Measurements from ENCODE around the gene ALPL. TPM values are rescaled to one million over a fixed set of nuclear protein-coding genes. Genes with fewer than 3 reads are reported as not detected.

The ALPL gene
- total RNA-seq, 1 experiment from 2014 or later = 4.8 TPM

DNA sequence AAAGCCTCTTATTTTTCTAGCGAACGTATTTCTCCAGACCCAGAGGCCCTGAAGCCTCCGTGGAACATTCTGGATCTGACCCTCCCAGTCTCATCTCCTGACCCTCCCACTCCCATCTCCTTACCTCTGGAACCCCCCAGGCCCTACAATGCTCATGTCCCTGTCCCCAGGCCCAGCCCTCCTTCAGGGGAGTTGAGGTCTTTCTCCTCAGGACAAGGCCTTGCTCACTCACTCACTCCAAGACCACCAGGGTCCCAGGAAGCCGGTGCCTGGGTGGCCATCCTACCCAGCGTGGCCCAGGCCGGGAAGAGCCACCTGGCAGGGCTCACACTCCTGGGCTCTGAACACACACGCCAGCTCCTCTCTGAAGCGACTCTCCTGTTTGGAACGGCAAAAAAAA lies 68.7 kb downstream of the ALPL start:
- no peaks in the 10 kb centered on the region for H3K27me3 ChIP-seq (replicated peaks; ENCODE audit: insufficient read depth, low read depth, low read length, poor library complexity)
- H3K4me3 ChIP-seq (ENCODE audit: low read depth, low read length, poor library complexity, severe bottlenecking) = no peak overlapping the region
- DNase-seq (ENCODE audit: low spot score) = no peak
- peaks cover 12% of the 10 kb centered on the region for H3K4me1 ChIP-seq (ENCODE audit: insufficient read depth, low read length, poor library complexity, severe bottlenecking)
- no peaks in the 10 kb centered on the region for H3K9me3 ChIP-seq (ENCODE audit: low read depth, low read length, poor library complexity, severe bottlenecking)
- no peak for TF ChIP-seq EZH2 (IDR thresholded peaks at IDR 0.05; ENCODE audit: borderline replicate concordance, low read depth, low read length, poor library complexity, severe bottlenecking)
- BruUV-seq (replicated peaks) = no TSS peak
- no peak overlapping the region for H3K27ac ChIP-seq (ENCODE audit: low read depth, low read length, poor library complexity, severe bottlenecking)
- CTCF ChIA-PET = no interaction called here
- POLR2A ChIA-PET (ENCODE audit: low non-redundant PET) = no interaction called here
- intact Hi-C loops (cut with micrococcal nuclease; ENCODE audit: unreplicated experiment) = no loop called here
- H3K36me3 ChIP-seq (ENCODE audit: insufficient read depth, low read length, poor library complexity, severe bottlenecking) = no peaks in the 10 kb centered on the region

DNA sequence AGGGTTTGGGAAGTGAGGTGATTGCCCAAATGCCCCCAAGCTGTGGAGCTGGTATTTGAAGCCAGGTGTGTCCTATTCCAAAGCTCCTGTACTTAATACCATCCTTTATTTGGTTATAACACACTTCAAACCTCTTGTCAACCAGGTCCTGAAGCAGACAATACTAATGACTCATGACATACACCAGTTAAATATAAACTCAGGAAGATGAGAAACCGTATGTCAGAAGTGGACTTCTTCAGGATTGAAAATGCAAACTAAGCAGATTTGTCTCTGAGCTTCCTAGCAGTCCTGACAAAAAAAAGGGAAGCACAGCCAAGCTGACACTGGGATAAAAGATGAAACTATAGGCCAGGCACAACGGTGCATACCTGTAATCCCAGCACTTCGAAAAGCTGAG lies 70.6 kb downstream of the ALPL start:
- no peak overlapping the region for H3K4me3 ChIP-seq (ENCODE audit: low read depth, low read length, poor library complexity, severe bottlenecking)
- no peak overlapping the region for H3K27ac ChIP-seq (ENCODE audit: low read depth, low read length, poor library complexity, severe bottlenecking)
- H3K9me3 ChIP-seq (ENCODE audit: low read depth, low read length, poor library complexity, severe bottlenecking) = no peaks in the 10 kb centered on the region
- no peaks in the 10 kb centered on the region for H3K36me3 ChIP-seq (ENCODE audit: insufficient read depth, low read length, poor library complexity, severe bottlenecking)
- ChIA-PET CTCF (no interaction called here), POLR2A (ENCODE audit: low non-redundant PET) (no interaction called here)
- H3K4me1 ChIP-seq (ENCODE audit: insufficient read depth, low read length, poor library complexity, severe bottlenecking) = peaks cover 3% of the 10 kb centered on the region
- intact Hi-C loops (cut with micrococcal nuclease; ENCODE audit: unreplicated experiment) = no loop called here
- H3K27me3 ChIP-seq (replicated peaks; ENCODE audit: insufficient read depth, low read depth, low read length, poor library complexity) = no peaks in the 10 kb centered on the region
- no peak for DNase-seq (ENCODE audit: low spot score)
- BruUV-seq (replicated peaks) = no TSS peak
- no peak for TF ChIP-seq EZH2 (IDR thresholded peaks at IDR 0.05; ENCODE audit: borderline replicate concordance, low read depth, low read length, poor library complexity, severe bottlenecking)
- TF ChIP-seq, protein P1, sequence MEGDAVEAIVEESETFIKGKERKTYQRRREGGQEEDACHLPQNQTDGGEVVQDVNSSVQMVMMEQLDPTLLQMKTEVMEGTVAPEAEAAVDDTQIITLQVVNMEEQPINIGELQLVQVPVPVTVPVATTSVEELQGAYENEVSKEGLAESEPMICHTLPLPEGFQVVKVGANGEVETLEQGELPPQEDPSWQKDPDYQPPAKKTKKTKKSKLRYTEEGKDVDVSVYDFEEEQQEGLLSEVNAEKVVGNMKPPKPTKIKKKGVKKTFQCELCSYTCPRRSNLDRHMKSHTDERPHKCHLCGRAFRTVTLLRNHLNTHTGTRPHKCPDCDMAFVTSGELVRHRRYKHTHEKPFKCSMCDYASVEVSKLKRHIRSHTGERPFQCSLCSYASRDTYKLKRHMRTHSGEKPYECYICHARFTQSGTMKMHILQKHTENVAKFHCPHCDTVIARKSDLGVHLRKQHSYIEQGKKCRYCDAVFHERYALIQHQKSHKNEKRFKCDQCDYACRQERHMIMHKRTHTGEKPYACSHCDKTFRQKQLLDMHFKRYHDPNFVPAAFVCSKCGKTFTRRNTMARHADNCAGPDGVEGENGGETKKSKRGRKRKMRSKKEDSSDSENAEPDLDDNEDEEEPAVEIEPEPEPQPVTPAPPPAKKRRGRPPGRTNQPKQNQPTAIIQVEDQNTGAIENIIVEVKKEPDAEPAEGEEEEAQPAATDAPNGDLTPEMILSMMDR (conservative IDR thresholded peaks at IDR 0.05; ENCODE audit: low read depth, low read length) = no peak

DNA sequence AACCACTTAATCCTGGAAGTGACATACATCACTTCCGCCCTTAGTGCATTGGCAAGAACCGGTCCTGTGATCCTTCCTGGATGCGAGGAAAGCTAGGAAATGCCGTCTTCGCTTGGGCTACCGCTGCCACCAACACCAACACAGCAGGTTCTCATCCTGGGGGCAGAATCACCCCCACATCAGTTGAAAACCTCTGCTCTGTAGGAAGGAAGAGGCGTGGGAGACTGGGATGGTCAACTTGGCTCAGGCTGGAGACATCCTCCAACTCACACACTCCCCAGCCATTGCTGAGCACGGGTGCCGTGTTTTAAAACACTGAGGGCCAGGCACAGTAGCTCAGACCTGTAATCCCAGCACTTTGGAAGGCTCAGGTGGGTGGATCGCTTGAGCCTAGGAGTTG lies 74.9 kb downstream of the ALPL start:
- H3K4me3 ChIP-seq (ENCODE audit: low read depth, low read length, poor library complexity, severe bottlenecking) = no peak overlapping the region
- TF ChIP-seq EZH2 (IDR thresholded peaks at IDR 0.05; ENCODE audit: borderline replicate concordance, low read depth, low read length, poor library complexity, severe bottlenecking) = no peak
- no peaks in the 10 kb centered on the region for H3K27me3 ChIP-seq (replicated peaks; ENCODE audit: insufficient read depth, low read depth, low read length, poor library complexity)
- no peak for DNase-seq (ENCODE audit: low spot score)
- no peak overlapping the region for H3K27ac ChIP-seq (ENCODE audit: low read depth, low read length, poor library complexity, severe bottlenecking)
- intact Hi-C loops (cut with micrococcal nuclease; ENCODE audit: unreplicated experiment) = no loop called here
- no peaks in the 10 kb centered on the region for H3K36me3 ChIP-seq (ENCODE audit: insufficient read depth, low read length, poor library complexity, severe bottlenecking)
- peaks cover 27% of the 10 kb centered on the region for H3K4me1 ChIP-seq (ENCODE audit: insufficient read depth, low read length, poor library complexity, severe bottlenecking)
- CTCF ChIA-PET = no interaction called here
- BruUV-seq (replicated peaks) = no TSS peak
- POLR2A ChIA-PET (ENCODE audit: low non-redundant PET) = no interaction called here
- H3K9me3 ChIP-seq (ENCODE audit: low read depth, low read length, poor library complexity, severe bottlenecking) = no peaks in the 10 kb centered on the region

DNA sequence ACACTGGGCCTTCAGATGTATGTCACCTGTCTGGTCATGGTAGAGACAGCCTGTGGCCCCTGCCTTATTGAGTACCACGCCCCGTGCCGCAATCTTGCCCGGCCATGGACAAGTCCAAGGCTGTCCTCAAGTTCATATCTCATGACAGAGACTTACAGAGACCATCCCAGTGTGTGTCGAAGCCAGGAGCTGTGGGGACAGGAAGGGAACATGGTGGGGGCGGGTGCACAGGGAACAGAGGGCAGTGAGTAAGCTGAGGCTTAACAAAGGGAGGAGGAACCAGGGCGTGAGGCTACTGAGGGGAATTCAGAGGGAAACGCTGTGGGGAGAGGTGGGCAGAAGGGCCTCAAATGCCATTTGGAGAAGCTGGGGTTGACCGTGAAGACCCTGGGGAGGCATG lies 75.8 kb downstream of the ALPL start:
- ChIA-PET POLR2A (ENCODE audit: low non-redundant PET) (no interaction called here), CTCF (no interaction called here)
- TF ChIP-seq, protein P1 (conservative IDR thresholded peaks at IDR 0.05; ENCODE audit: low read depth, low read length) = no peak
- no peak for TF ChIP-seq EZH2 (IDR thresholded peaks at IDR 0.05; ENCODE audit: borderline replicate concordance, low read depth, low read length, poor library complexity, severe bottlenecking)
- intact Hi-C loops (cut with micrococcal nuclease; ENCODE audit: unreplicated experiment) = no loop called here
- BruUV-seq (replicated peaks) = no TSS peak
- Histone ChIP-seq H3K4me3 (ENCODE audit: low read depth, low read length, poor library complexity, severe bottlenecking) (no peak overlapping the region), H3K4me1 (ENCODE audit: insufficient read depth, low read length, poor library complexity, severe bottlenecking) (peaks cover 33% of the 10 kb centered on the region), H3K27ac (ENCODE audit: low read depth, low read length, poor library complexity, severe bottlenecking) (no peak overlapping the region), H3K27me3 (replicated peaks; ENCODE audit: insufficient read depth, low read depth, low read length, poor library complexity) (no peaks in the 10 kb centered on the region), H3K9me3 (ENCODE audit: low read depth, low read length, poor library complexity, severe bottlenecking) (no peaks in the 10 kb centered on the region), H3K36me3 (ENCODE audit: insufficient read depth, low read length, poor library complexity, severe bottlenecking) (no peaks in the 10 kb centered on the region)
- DNase-seq (ENCODE audit: low spot score) = no peak
